NCI-H510A (cell line): ENCODE results near the gene ETFB.

Source experiments
- DNase-seq: peaks from one replicate; lab custom pipeline; 2025; lab: John Stamatoyannopoulos, UW

The ETFB gene

DNA sequence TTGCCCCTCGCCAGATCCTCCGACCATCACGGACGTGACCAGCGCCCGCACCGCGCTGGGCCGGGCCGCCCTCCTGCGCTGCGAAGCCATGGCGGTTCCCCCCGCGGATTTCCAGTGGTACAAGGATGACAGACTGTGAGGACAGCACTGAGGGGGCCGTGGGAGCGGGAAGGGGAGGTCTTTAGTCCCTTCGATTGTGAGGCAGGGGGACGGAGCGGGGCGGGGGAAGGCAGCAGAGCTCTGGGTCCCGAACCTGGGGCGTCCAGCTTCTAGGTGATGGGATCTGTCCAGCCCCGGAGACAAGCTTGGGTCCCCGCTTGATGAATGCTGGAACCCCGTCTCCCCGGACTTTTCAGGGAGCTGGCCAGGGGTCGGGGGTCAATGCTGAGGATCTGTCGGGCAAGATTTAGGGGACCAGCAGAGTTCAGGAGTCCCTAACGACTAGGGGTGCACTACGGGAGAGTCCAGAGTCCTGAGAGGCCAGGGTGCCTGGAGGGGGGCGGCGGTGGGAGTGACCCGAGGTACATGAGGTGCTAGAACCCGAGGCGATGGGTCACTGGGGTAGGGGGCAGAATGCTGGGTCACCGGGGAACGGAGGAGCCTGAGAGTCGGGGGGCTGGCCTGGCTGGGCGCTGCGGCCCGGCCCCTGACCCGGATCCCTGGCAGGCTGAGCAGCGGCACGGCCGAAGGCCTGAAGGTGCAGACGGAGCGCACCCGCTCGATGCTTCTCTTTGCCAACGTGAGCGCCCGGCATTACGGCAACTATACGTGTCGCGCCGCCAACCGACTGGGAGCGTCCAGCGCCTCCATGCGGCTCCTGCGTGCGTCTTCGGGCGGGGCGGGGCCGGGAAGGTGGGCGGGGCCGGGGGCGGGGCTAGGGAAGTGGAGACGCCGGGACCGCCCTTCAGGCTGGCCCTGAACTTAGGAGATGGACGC is 38.9 kb downstream of the ETFB start:
- DNase-seq = no peak

DNA sequence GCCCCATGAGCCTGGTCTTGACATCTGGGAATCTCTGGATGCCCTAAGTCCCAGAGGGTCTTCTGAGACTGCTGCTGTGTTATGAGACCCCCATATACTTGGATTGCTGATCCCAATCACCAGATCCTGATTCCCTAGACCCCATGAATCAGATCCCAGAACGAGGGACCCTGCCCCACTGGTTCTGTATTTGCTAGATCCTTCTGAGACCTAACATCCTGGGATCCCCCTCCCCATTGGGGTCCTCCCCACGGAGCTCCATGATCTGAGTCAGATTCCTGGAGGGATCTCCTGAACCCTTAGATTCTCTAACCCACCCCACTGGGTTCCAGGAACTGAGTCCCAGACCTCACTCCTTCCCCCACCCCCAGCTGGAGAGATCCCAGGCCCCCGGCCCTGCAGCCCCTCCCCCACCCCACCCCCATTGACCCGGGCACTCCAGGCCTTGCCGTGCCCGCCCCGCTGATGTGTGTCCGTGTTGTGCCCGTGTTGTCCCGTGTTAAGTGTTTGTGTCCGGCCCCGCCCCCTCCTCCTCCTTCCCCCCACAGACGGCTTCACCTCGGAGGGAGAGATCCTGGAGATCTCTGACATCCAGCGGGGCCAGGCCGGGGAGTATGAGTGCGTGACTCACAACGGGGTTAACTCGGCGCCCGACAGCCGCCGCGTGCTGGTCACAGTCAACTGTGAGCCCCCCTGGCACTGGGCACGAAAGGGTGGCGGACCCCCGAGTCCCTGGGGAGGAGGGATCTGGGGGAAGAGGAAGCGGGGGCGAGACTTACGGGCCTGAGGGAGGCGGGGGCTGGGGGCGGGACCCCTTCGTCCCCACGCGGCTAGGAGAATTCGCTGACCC is 39.7 kb downstream of the ETFB start:
- no peak for DNase-seq

DNA sequence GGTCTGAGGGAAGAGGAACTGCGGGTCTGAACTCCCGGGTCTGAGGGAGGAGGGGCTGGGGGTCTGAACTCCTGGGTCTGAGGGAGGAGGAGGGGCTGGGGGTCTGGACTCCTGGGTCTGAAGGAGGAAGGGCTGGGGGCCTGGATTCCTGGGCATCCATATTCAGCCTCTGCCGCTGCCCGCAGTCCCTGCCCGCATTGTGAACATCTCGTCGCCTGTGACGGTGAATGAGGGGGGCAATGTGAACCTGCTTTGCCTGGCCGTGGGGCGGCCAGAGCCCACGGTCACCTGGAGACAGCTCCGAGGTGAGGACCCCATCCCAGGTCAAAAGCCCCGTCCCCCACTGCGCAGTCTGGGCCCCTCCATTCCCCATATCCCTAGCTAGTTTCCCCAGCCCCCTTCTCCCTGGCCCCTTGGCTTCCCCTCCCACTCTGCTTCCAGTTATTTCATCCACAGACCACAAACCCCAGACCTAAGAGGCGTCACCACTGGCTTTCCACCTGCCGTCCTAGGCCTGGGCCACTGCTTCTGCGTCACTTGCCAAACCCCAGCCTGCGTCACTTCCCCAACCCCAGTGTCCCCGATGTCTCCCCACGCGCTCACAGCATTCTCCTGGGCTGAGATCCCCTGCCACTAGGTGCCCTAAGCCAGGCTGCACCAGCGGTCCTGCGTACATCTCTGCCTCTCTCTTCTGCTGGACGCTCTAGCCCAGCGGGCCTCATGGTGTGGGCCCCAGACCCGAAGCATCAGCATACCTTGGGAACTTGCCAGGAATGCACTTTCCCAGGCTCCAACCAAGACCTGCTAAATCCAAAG is 40.8 kb downstream of the ETFB start:
- no peak for DNase-seq

DNA sequence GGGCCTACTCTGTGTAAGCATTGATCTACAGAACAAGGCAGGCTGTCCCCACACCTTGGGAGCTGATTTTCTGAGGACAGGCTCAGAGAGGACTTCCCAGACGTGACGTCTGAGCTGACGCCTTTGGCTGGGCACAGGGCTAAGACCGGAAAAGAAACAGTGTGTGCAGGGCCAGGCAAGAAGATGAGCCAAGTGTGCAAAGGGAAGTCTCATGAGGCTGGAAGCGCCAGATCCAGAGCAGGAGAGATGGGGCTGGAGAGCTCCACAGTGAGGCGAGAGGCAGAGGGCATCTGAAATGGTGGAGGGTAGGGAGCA is 42.1 kb downstream of the ETFB start:
- no peak for DNase-seq

DNA sequence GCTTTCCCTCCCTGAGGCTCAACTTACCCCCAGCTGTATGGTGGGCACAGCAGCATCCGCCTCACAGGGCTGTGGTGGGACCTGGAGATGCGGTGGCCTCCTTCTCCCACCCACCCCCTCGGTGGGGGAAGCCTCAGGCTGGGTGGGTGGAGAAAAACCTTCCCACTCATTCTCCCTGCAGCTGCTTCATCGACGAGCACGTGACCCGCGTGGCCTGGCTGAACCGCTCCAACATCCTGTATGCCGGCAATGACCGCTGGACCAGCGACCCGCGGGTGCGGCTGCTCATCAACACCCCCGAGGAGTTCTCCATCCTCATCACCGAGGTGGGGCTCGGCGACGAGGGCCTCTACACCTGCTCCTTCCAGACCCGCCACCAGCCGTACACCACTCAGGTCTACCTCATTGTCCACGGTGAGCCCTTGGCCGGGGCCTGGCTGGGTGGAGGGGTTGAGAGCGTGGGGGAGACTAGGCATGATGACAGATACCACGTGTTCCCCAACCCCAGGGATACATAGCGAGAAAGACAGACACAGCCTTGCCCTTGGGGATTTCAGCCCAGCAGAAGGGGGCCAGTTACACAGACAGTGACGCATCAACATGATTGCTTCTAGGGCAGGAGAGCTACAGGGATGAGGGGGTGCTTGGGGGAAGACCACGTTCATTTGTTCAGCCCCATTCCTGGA is 42.6 kb downstream of the ETFB start:
- DNase-seq = no peak

DNA sequence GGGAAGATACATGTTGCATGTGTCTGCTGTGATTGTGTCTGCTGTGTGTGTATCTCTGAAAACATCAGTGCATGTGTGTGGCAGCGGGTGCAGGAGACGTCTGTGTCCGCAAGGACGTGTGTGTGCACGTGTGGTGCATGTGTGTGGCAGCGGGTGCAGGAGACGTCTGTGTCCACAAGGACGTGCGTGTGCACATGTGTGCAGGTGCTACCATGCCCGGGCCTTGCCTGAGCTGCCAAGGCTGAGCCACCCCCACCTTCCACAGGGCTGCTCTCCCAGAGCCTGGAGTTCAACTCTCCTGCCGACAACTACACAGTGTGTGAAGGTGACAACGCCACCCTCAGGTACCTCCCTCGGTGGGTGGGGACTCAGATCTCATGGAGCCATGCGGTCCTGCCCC is 44.4 kb downstream of the ETFB start:
- no peak for DNase-seq

DNA sequence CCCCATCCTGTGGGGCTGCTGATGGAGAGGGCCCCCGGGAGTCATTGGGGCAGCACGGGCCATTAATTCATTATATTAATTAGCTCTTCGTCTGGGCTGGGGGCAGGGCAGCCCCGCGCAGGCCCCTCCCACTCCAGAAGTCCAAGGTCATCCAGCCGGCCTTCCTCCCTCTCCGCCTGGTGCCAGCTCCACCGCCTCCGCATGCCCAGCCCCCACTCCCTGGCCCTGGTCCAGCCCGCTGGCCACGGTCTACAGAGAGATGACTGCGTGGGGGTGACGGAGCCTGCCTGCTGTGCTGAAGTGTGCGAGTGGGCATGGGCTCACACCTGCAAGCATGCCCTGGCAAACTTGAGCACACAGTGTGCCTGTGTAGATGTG is 45.9 kb downstream of the ETFB start:
- no peak for DNase-seq

DNA sequence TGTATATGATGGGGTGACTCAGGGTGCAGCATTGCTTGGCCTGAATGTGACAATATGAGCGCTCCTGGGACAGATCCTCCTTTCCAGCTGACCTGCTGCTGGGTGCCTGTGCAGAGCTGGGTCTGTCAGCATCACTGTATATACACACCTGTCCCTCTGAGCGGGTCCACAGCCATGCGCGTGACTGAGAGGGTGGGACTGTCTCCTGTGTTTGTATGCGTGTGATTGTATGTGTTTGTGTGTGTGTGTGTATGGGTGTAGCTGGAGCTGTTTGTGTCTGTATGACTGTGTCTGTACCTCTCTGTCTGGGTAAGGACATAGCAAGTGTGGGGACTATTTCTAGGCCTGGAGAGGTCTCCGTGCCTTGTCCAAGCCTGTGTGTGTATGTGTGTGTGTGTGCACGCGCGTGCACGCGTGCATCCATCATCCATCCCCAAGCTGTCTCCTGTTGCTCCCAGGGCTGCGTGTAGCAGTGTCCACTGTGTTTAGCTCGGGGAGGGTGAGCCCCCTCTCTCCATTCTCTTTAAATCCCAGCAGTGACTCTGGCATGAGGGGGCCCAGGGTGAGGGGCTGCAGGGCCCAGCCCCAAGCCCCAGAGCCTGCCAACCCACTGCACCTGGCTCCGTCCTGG is 46.4 kb downstream of the ETFB start:
- DNase-seq = no peak

DNA sequence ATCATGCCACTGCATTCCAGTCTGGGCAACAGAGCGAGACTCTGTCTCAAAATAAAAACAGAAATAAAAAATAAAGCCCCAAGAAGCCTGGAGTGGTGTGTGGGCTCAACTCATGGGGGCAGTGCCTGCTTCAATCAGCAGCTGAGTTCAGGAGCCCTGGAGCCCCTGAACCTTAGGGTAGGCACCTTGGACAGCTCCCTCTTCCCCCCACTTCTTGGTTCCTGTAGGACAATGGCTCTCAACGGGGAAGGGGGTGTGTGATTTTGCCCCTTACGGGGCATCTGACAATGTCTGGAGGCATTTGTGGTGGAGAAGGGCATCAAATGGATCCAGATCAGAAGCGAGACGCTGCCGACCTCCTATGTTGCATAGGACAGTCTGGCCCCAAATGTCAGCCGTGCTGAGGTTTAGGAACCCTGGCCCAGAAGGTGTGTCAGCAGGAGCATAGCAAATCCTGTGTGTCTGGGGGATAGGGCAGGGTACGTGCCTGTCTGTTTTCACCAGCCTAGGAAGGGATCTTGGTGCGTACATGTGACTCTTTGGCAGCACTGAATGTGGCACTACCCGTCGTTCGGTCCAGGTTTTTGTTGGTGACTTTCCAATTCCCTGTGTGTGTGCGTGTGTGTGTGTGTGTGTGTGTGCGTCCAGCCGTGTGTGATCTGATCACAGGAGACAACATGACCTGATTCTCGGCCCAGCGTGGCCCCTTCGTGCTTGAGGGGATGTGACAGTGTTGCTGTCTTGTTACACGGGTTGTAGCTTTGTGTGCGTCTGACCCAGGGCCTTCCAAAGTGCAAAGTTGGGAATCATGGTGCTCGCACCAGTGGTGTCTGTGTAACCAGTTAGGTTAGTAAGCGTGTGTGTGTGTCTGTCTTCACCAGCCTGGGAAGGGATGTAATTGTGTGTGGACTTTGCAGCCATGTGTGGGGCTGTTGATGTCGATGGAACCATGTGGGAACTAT is 47.2 kb downstream of the ETFB start:
- DNase-seq = no peak

DNA sequence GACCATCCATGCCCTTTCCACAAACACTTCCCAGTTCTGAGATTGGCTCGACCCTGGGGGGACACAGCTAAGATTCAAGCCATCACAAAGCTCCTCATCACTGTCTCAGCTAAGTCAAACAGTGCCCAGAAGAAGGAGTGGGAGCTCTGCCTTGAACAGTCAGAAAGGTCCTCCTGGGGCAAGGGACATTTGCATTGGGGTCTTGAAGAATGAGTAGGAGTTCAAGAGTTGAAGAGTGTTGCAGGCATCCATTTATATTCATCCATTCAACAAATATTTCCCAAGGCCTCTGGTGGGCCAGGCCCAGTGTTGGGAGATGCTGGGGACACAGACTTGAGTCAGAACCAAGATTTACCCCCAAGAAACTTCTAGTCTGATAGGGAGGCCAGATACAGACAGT is 48.2 kb downstream of the ETFB start:
- DNase-seq = no peak

DNA sequence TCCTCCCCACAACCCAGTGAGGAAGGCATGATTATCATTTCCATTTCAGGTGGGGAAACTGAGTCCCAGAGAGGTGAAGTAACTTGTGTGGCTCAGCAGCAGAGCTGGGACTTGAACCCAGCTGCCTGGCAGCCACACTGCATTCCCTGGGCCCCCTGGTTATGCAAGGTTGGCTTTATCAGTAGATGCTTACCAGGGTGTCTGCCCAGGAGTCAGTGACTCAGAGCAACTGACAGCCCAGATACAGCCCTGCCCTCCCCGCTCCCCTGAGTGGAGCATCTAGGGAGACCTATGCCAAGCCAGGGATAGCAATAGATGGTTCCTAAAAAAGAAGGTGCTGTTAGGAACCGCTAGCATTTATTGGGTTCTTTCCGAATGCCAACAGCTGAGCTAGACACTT is 48.8 kb downstream of the ETFB start:
- no peak for DNase-seq

DNA sequence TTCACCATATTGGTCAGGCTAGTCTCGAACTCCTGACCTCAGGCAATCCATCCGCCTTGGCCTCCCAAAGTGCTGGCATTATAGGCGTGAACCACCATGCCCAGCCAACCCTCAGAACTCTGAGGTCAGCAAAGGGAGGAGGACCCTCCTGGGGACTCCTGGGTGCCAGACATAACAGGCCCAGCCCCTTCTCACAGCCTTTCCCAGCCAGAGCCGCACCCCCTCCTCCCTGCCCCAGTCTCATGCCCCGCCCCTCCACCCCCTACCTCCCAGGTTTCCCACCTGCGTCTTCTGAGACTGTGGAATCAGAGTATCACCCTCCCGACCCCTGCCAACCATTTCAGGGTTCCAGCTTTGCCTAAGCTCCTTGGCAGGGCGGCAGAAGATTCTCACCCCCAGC is 49.5 kb downstream of the ETFB start:
- no peak for DNase-seq

DNA sequence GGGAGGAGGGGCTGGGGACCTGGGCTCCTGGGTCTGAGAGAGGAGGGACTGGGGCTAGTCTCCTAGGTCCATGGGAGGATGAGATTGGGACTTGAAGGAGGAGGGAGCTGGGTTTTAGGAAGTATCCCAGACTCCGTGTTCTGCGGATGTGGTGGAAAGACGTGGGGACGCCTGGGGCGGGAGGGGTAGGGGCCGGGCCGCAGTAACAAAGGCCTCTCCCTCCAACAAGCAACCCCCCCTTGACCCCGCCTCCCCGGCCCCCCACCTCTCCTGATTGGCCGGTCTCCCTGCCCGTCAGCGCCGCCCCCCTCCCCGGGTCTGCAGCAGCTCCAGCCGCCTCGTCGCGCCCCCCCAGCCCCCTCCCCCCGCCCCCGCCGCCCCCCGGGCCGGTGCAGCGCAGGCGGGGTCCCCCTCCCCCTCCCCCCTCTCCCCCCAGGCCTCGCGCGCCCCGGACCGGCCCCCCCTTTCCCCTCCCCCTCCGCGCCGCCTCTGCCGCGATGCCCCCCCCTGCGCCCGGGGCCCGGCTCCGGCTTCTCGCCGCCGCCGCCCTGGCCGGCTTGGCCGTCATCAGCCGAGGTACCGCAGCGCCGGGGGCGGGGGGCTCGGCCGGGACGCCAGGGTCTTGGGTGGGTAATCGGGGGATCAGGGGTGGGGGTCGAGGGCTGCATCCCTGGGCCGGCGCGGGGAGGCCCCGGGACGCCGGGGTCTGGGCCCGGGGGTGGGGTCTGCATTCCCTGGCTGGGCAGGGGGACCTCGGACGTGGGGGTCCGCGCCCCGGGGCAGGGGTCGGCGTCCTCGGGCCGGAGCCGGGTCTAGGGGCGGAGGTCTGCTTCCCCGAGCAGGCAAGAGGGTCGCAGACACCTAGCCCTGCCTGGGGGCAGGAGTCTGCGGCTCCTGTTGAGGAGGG is 54.6 kb downstream of the ETFB start, which contains the start of gene IGLON5:
IGLON5 (plus strand) TSS at position 294 of the 907 bp plus-strand sequence; CDS start at position 498, 204 bp downstream.
- DNase-seq = no peak

DNA sequence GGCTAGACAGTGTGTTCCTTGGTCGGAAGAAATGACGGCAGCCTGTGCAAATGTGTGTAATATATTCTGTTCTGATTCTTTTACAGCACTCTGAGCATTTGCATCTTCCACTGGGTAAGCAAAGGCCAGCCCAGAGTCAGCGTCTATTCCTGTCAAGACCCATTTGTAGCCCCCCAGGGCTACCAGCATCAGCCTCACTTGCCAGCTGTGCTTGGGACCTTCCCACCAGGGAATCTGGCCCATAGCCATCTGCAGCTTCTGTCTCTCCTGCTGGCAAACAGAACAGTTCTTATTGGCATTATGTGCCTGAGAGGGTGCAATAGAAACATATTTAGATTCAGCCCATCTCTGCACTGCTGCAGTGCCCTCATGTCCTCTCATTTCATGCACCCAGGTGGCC is 60.7 kb downstream of the ETFB start:
- DNase-seq = no peak

DNA sequence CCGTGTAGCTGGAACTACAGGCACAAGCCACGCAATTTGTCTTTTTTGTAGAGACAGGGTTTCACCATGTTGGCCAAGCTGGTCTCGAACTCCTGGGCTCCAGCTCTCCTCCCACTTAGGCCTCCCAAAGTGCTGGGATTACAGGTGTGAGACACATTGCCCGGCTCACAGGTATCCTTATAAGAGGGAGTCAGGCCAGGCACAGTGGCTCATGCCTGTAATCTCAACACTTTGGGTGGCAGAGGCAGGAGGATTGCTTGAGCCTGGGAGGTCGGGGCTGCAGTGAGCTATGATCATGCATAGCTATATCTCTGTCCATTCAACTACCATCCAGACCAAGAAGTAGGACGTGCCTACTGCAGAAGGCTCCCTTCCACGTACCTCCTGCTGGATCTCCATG is 64.9 kb downstream of the ETFB start:
- no peak for DNase-seq

DNA sequence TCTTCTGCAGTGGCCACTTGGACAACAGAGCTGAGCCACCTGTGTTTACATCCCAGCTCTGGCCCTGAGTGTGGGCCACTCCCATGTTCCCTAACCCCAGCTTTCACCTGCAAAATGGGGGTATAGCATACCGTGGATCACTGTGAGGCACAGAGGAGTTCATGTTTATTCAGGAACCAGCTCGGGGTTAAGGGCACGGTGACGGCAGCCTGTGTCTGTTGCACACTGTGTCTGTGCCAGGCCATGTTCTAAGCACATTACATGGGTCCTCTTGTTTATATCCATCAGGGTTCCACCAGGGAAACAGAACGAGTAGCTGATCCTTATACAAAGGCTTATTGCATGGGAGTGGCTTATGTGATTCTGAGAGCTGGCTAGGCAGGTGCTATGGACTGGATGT is 68.8 kb downstream of the ETFB start:
- DNase-seq = no peak

DNA sequence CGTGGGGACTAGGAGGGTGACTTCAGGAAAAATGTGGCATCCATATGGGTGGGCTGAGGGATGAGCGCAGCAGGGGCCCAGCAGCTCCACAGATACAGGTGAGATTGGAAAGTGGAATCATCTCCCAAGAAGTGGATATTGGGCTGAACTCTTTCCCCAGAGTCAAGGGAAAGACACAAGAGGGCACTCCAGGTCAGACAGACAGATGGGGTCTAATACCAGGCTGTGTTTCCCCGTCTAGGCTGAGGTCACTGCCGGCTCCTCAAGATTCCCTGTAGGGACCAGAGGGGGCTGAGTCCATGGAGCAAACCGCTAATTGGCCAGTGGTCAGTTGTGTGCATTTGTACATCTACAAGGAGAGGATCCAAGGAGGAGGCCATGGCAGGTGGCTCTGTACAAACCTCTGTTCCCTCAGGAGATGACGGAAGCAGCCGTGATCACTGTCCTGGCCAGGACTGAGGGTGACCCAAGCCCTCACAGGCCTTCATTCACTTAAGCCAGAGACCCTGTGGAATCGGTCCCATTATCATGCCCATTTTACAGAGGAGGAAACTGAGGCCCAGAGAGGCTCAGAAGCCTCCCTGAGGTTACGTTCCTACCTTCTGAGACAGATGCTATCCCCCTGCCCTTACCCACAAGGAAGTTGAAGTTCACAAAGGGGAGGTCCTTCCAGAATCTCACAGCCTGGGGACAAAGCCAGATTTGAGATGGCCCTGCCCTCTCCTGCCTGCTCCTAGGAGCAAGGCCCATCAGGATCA is 69.7 kb downstream of the ETFB start:
- no peak for DNase-seq

DNA sequence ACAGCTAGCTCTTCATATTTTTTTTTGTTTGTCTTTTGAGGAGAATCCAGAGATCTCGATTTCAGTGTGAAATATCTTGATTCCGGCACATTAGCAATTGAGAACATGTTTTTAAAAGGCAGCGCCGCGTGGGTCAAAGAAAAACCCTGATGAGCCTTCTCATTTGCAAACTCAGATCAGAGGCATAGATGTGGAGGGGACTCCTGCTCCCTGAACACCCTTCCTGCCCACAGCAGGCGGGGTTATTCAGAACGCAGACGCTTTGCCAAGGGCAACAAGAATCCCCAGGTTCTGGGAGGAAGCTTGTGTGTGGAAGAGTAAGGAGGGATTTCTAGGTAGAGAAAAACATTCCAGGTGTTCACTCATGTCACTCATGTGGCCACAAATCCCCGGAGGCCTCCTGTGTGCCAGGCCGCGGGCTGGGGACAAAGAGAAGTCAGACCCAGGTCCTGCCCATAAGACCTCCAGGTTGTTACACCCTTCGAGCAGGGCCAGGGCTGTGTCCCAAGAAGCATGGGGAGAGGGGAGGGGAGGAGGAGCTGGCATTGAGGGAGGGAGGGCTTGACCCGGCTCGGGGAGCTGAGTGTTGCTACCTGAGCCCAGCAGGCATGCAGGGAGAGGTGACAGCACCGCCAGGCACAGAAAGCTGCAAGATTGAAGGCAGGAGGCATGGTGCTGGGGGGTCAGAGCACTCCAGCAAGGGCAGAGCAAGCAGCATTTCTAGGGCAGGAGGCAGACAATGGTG is 70.6 kb downstream of the ETFB start:
- no peak for DNase-seq
